Activated naive CD8-positive, alpha-beta T cell treated with anti-CD3 and anti-CD28 coated beads, Interleukin-2, amount 10 ng/mL, durations not matched to agents 7 days and 5 days (primary cell): ENCODE measurements around the gene SUN2. TPM values are rescaled to one million over a fixed set of nuclear protein-coding genes. Genes with fewer than 3 reads are reported as not detected.
"Not testable (repeated sequence)": the region's sequence is repeated elsewhere in the genome, so short reads cannot be mapped to it uniquely, and the experiment has no call there.

Experiments used
- ATAC-seq: fragments of 150-1000 bp; cut with Tn5 transposase; one replicate; pipeline ENCODE4 v1.10.0; 2021; ENCODE audit warnings: low read depth, moderate library complexity
- POLR2A ChIA-PET: fragments of 350-600 bp; sonication (Branson Sonifier 250); formaldehyde crosslinking; loops from one replicate; lab custom pipeline; 2021; ENCODE audit warnings: antibody characterized with exemption; lab: Charles Lee
- DNase-seq: peaks from one replicate; pipeline ENCODE4 v3.0.0; 2021
- H3K27ac Mint-ChIP-seq: one replicate; pipeline ENCODE4 v1.8.0; 2022; ENCODE audit warnings: mild to moderate bottlenecking, mixed read lengths
- H3K27me3 Mint-ChIP-seq: one replicate; pipeline ENCODE4 v1.8.0; 2022; ENCODE audit warnings: mild to moderate bottlenecking, moderate library complexity, mixed read lengths
- H3K36me3 Mint-ChIP-seq: one replicate; pipeline ENCODE4 v1.8.0; 2021; ENCODE audit warnings: mild to moderate bottlenecking, mixed read lengths
- H3K4me1 Mint-ChIP-seq: one replicate; pipeline ENCODE4 v1.8.0; 2021; ENCODE audit warnings: mixed read lengths
- H3K4me3 Mint-ChIP-seq: one replicate; pipeline ENCODE4 v1.8.0; 2022; ENCODE audit warnings: mild to moderate bottlenecking, moderate library complexity, mixed read lengths
- H3K9me3 Mint-ChIP-seq: one replicate; pipeline ENCODE4 v1.8.0; 2021; ENCODE audit warnings: mixed read lengths
- total RNA-seq, 2 experiments: library from RNA; stranded (reverse); gene quantifications; one replicate each; pipeline ENCODE4 v1.2.3, GENCODE V29; 2021

SUN2 gene, protein sequence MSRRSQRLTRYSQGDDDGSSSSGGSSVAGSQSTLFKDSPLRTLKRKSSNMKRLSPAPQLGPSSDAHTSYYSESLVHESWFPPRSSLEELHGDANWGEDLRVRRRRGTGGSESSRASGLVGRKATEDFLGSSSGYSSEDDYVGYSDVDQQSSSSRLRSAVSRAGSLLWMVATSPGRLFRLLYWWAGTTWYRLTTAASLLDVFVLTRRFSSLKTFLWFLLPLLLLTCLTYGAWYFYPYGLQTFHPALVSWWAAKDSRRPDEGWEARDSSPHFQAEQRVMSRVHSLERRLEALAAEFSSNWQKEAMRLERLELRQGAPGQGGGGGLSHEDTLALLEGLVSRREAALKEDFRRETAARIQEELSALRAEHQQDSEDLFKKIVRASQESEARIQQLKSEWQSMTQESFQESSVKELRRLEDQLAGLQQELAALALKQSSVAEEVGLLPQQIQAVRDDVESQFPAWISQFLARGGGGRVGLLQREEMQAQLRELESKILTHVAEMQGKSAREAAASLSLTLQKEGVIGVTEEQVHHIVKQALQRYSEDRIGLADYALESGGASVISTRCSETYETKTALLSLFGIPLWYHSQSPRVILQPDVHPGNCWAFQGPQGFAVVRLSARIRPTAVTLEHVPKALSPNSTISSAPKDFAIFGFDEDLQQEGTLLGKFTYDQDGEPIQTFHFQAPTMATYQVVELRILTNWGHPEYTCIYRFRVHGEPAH
- 100 to 1,000 TPM; 607 to 626 TPM for total RNA-seq

DNA sequence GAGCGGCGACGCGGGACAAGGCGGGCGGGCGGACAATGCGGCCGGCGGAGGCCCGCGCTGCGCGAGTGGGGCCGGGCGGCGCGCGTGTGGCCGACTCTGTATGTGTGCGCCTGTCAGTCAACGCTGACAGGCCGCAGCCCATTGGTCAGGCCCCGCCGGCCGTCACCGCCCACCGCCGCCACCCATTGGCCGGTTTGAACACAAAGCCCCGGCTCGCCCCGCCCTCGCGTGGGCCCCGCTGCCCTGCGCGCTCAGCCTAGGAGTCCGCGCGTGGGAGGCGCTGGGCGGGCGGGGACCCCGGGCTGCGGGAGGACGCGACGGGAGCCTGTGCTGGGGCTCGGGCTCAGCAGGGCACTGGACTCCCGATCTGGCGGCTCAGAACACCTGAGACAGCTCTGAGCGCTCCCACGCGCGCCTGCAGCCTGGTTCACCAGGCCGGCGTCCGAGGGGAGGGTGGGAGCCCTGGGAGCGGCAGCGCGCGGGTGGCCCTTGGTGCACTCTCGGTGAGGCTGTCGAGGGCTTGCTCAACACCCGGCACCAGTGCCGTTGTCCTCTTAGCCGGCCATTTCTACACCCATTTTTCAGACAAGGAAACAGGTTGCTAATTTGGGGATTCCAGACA is at the start of gene SUN2:
SUN2 (minus strand) TSS at position 88 of the 622 bp plus-strand sequence. CDS start 3,370 bp downstream, outside the sequence.
- Mint-ChIP-seq H3K4me3 (peak within 1 kb of the TSS; percentile 98), H3K4me1 (peaks cover 43% of the 10 kb centered on the region), H3K9me3 (no peaks in the 10 kb centered on the region), H3K27ac (peak within 1 kb of the TSS; percentile 99), H3K27me3 (no peaks in the 10 kb centered on the region), H3K36me3 (peaks cover 39% of the 10 kb centered on the region)
- POLR2A ChIA-PET = interaction anchor here (0.8 to 20.2 kb wide), 4 partner anchors 9 to 87 kb away, joined by 3 to 386 read pairs (median 4); partner anchors contain the start of gene TOMM22
- ATAC-seq (peak; percentile 73), DNase-seq (peak; percentile 96)

GRCh38 chr22:38805041-38805593 is 49.3 kb upstream of the SUN2 start:
- H3K27me3 Mint-ChIP-seq = peaks cover 21% of the 10 kb centered on the region
- H3K4me3 Mint-ChIP-seq, H3K36me3 Mint-ChIP-seq, DNase-seq, H3K27ac Mint-ChIP-seq, ATAC-seq, H3K9me3 Mint-ChIP-seq, H3K4me1 Mint-ChIP-seq: not testable (repeated sequence)
- POLR2A ChIA-PET = interaction anchor here (0.6 kb wide), 1 partner anchor 29 kb away, joined by 4 read pairs; no protein-coding TSS in a partner anchor

- DNase-seq = no peak
- H3K9me3 Mint-ChIP-seq = peaks cover 6% of the 10 kb centered on the region
- ATAC-seq = no peak
- POLR2A ChIA-PET = no interaction called here
- H3K36me3 Mint-ChIP-seq = peaks cover 3% of the 10 kb centered on the region
- H3K27me3 Mint-ChIP-seq = peaks cover 21% of the 10 kb centered on the region
- no peak overlapping the region for H3K4me3 Mint-ChIP-seq
- peaks cover 14% of the 10 kb centered on the region for H3K4me1 Mint-ChIP-seq
- H3K27ac Mint-ChIP-seq = no peak overlapping the region
These were observed 46.9 kb upstream of the SUN2 start for GRCh38 chr22:38802671-38803121.

DNA sequence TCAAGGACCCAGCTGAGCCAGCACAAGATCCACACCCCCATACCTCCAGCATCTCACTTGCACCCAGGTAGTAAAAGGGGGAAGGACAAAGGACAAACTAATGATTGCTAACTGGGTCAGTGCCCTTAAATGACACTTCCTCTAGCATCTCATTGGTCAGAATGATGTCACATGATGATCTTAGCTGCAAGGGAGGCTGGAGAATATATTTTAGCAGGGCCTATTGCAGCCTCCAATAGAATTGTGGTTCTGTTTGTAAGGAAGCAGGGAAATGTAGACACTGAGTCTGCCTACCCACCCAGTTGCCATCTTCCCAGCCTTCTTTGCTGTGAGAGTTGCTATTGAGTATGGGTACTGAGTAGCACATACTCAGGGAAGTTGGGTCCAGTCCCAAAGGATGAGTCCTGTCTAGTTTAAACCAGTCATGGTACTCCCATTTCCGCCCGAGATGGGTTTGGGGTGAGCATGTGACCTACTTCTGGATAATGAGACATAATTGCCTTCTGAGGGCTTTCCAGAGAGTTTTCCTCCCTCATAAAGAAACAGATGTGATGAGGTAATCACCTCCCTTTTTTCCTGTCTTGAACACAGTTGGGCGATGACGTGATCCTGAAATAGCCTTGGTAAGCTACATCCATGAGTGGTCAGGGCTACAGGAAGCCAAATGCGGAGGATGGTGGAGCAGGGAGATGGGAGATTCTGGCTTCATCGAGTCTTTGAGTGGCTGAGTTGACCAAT is 43.6 kb upstream of the SUN2 start:
- Mint-ChIP-seq H3K27me3 (peaks cover 22% of the 10 kb centered on the region), H3K9me3 (peaks cover 4% of the 10 kb centered on the region), H3K4me1 (peaks cover 14% of the 10 kb centered on the region), H3K27ac (no peak overlapping the region), H3K36me3 (peaks cover 3% of the 10 kb centered on the region), H3K4me3 (no peak overlapping the region)
- ATAC-seq = no peak
- POLR2A ChIA-PET = no interaction called here
- no peak for DNase-seq

DNA sequence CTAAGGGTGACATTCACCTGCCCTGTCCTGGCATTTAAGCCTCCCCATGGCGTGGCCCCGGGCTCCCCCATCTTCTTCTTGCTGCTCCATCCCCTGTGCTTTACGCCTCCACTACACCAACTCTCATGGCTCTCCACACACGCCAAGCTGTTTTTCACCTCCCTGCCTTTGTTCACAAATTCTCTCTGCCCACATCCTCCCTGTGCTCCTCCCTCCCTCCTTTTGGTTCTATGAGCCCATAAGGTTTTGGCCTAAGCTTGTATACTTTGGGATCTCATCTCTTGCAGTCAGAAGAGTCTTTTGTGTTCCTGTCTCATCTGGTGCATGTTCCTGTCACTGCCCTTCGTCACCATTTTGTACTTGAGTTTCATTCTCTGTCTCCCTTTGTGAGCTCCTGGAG is 42.7 kb upstream of the SUN2 start:
- DNase-seq (no peak), ATAC-seq (no peak)
- peaks cover 3% of the 10 kb centered on the region for H3K36me3 Mint-ChIP-seq
- POLR2A ChIA-PET = no interaction called here
- H3K27ac Mint-ChIP-seq = no peak overlapping the region
- H3K9me3 Mint-ChIP-seq = peaks cover 4% of the 10 kb centered on the region
- no peak overlapping the region for H3K4me3 Mint-ChIP-seq
- peaks cover 15% of the 10 kb centered on the region for H3K27me3 Mint-ChIP-seq
- H3K4me1 Mint-ChIP-seq = peaks cover 18% of the 10 kb centered on the region

DNA sequence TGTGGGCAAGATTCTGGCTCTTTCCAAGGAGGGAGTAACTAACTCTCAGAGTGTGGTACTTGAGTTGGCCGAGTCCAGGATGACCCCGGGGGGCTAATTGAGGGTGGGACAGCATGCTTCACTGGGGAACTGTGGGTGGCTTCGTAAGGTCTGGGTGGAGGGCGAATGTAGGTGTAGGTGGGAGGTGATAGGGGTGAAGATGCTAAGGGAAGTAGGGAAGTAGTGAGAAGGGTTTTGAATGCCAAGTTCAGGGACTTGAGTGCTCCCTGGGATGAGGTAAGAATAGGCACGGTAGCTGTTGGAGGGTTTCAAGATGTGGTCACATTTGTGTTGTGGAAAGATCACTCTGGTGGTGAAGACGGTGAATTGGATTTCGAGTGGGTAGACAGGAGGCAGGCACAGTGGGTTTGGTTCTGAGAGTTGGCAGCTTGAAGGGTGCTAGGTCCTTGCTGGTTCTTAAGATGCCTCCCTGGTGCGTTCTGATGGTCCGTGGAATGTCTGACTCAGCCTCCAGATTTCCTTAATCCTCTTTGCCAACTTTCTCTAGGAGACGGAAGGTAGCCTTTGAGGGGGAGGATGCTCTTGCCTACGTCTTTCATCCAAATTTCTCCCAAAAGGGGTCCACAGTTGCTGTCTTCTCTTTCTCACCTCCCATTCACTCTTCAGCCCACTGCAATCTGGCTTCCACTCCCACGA is 40.6 kb upstream of the SUN2 start:
- POLR2A ChIA-PET = no interaction called here
- ATAC-seq (no peak), DNase-seq (no peak)
- peaks cover 25% of the 10 kb centered on the region for H3K4me1 Mint-ChIP-seq
- H3K27me3 Mint-ChIP-seq = peaks cover 10% of the 10 kb centered on the region
- H3K9me3 Mint-ChIP-seq = peaks cover 4% of the 10 kb centered on the region
- no peak overlapping the region for H3K4me3 Mint-ChIP-seq
- H3K36me3 Mint-ChIP-seq = peaks cover 3% of the 10 kb centered on the region
- no peak overlapping the region for H3K27ac Mint-ChIP-seq

DNA sequence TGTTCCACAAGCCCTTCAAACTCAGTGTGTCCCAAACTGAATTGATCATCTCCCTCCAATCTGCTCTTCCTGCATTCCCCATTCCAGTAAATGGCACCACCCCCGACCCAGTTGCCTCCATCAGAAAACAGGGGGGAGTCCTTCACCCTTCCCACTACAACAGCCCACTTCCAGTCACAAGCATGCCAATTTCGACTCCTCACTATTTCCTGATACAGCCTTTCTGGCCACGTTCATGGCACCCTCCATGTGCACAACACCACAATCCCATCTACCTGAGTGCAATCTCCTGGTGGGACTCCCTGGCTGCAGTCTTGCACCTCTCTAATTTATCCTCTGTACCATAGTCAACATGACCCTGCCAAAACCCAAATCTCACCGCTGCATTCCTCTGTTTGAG is 39.8 kb upstream of the SUN2 start:
- DNase-seq = no peak
- Mint-ChIP-seq H3K27ac (no peak overlapping the region), H3K36me3 (peaks cover 3% of the 10 kb centered on the region)

DNA sequence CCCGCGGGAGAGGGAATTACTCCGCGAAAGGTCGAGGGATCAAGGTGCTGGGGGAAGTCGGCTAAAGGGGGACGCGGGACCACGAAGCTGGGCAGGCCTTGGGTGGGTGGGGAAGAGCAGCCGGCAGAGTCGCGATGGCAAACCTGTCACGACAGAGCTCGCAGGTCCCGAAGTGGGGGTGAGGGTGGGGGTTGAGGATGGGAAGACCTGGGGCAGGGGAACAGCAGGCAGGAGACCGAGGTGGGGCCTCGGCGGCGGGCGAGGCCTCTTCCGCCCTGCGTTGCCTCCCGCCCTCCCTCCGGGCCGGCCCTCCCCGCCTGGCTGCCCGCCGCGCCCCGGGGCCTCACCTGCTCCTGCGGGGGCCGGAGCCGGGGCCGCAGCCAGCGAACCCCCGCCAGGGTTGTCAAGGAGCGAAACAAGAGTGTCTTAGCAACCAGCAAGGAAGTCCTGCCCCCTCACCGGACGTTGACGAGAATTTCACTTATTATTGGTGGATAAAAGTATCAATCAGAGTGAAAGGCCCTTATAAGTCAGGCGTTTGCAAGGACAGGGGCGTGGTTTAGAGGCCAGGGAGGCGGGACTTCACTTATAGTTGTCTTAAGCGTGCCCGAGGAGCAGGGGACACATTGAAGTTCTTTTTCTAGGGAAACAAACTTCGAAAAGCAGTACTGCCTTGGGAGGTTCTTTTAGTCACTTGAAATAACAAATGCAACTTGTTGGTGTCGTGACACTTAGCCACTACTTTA is 38.1 kb upstream of the SUN2 start, which contains the start of gene DNAL4:
DNAL4 (minus strand) TSS at position 423 of the 746 bp plus-strand sequence. CDS start 11,412 bp downstream, outside the sequence.
- peaks cover 24% of the 10 kb centered on the region for H3K4me1 Mint-ChIP-seq
- DNase-seq (peak; percentile 83), ATAC-seq (peak; percentile 94)
- peaks cover 2% of the 10 kb centered on the region for H3K9me3 Mint-ChIP-seq
- peaks cover 5% of the 10 kb centered on the region for H3K27me3 Mint-ChIP-seq
- H3K27ac Mint-ChIP-seq = peak within 1 kb of the TSS; percentile 80
- peaks cover 2% of the 10 kb centered on the region for H3K36me3 Mint-ChIP-seq
- POLR2A ChIA-PET = interaction anchor here (1.1 kb wide), 1 partner anchor 34 kb away, joined by 3 read pairs; no protein-coding TSS in a partner anchor
- H3K4me3 Mint-ChIP-seq = peak within 1 kb of the TSS; percentile 90

More for the DNA sequence above, 39.8 kb upstream of the SUN2 start:
- POLR2A ChIA-PET = no interaction called here
- Mint-ChIP-seq H3K9me3 (peaks cover 4% of the 10 kb centered on the region), H3K27me3 (peaks cover 5% of the 10 kb centered on the region), H3K4me3 (no peak overlapping the region), H3K4me1 (peaks cover 25% of the 10 kb centered on the region)
- no peak for ATAC-seq

- POLR2A ChIA-PET = no interaction called here
These were observed 37.5 kb upstream of the SUN2 start for GRCh38 chr22:38793317-38793716.

DNA sequence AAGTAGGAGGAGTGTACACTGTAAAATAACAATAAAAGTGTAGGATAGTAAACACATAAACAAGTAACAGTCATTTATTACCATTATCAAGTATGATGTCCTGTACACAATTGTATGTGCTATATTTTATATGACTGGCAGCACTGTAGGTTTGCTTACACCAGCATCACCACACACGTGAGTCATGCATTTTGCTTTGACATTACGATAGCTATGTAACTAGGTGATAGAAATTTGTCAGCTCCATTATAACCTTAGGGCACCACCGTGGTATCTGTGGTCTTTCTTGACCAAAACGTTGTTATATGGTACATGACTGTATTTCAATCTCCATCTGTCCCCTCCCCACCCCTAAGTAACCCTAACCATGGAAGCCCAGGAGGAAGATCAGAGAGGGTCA is 37.0 kb upstream of the SUN2 start:
- Mint-ChIP-seq H3K27ac (peak overlapping the region; percentile 80), H3K4me3 (peak overlapping the region; percentile 90), H3K36me3 (no peaks in the 10 kb centered on the region), H3K4me1 (peaks cover 14% of the 10 kb centered on the region), H3K27me3 (peaks cover 2% of the 10 kb centered on the region), H3K9me3 (no peaks in the 10 kb centered on the region)
- POLR2A ChIA-PET = no interaction called here
- ATAC-seq (no peak), DNase-seq (no peak)

More at GRCh38 chr22:38793317-38793716, 37.5 kb upstream of the SUN2 start:
- Mint-ChIP-seq H3K9me3 (no peaks in the 10 kb centered on the region), H3K27me3 (peaks cover 2% of the 10 kb centered on the region), H3K4me1 (peaks cover 19% of the 10 kb centered on the region), H3K27ac (peak overlapping the region; percentile 80), H3K36me3 (no peaks in the 10 kb centered on the region), H3K4me3 (peak overlapping the region; percentile 90)
- no peak for DNase-seq
- no peak for ATAC-seq

- no peaks in the 10 kb centered on the region for H3K36me3 Mint-ChIP-seq
- no peak overlapping the region for H3K4me3 Mint-ChIP-seq
- POLR2A ChIA-PET = interaction anchor here (0.5 kb wide), 1 partner anchor 211 kb away, joined by 4 read pairs; no protein-coding TSS in a partner anchor
- DNase-seq (no peak), ATAC-seq (no peak)
- peaks cover 13% of the 10 kb centered on the region for H3K4me1 Mint-ChIP-seq
- H3K27ac Mint-ChIP-seq = no peak overlapping the region
- no peaks in the 10 kb centered on the region for H3K9me3 Mint-ChIP-seq
- no peaks in the 10 kb centered on the region for H3K27me3 Mint-ChIP-seq
These were observed 33.8 kb upstream of the SUN2 start for GRCh38 chr22:38789606-38790005.
